Spleen (tissue), 11 donors: ENCODE measurements around the gene ST8SIA2. TPM values are rescaled to one million over a fixed set of nuclear protein-coding genes. Genes with fewer than 3 reads are reported as not detected.

Experiments
- DNase-seq: peaks from one replicate; pipeline ENCODE4 v3.0.0-alpha.2; 2020
- H3K27ac ChIP-seq, 8 donors: fragments of 200-600 bp; sonication (generic) in 7 of 8; 1 replicate in 4 of 8; 2 replicates in 4 of 8; pipeline versions ENCODE4 v1.5.0 to v1.8.0; 2016 to 2021; ENCODE audit warnings: inconsistent platforms in 4 of 8, mild to moderate bottlenecking in 4 of 8, moderate library complexity in 1 of 8
- H3K27me3 ChIP-seq, 7 donors: fragments of 200-600 bp; sonication (generic) in 6 of 7; replicated peaks in 1 of 7; 1 replicate in 4 of 7; 2 replicates in 3 of 7; pipeline versions ENCODE4 v1.5.0 to v1.8.0; 2016 to 2021; ENCODE audit warnings: inconsistent platforms in 3 of 7, mild to moderate bottlenecking in 1 of 7
- H3K36me3 ChIP-seq, 6 donors: fragments of 200-600 bp; sonication (generic) in 5 of 6; 1 replicate in 4 of 6; 2 replicates in 2 of 6; pipeline versions ENCODE4 v1.5.0 to v1.8.0; 2016 to 2021; ENCODE audit warnings: inconsistent platforms in 2 of 6
- H3K4me1 ChIP-seq, 6 donors: fragments of 200-600 bp; sonication (generic) in 5 of 6; 1 replicate in 3 of 6; 2 replicates in 3 of 6; pipeline versions ENCODE4 v1.5.0 to v1.8.0; 2016 to 2021; ENCODE audit warnings: inconsistent platforms in 3 of 6
- H3K4me3 ChIP-seq, 8 donors: fragments of 200-600 bp; sonication (generic) in 7 of 8; 1 replicate in 4 of 8; 2 replicates in 4 of 8; pipeline versions ENCODE4 v1.5.0 to v1.8.0; 2016 to 2021; ENCODE audit warnings: inconsistent platforms in 4 of 8, mild to moderate bottlenecking in 4 of 8, moderate library complexity in 2 of 8
- H3K9me3 ChIP-seq, 8 donors: fragments of 200-600 bp; sonication (generic) in 7 of 8; 1 replicate in 4 of 8; 2 replicates in 4 of 8; pipeline versions ENCODE4 v1.5.0 to v1.8.0; 2016 to 2021; ENCODE audit warnings: inconsistent platforms in 4 of 8
- POLR2A ChIP-seq, 3 donors: fragments of 450-650 bp; IDR thresholded peaks; one replicate each; pipeline ENCODE4 v1.5.1; 2017; ENCODE audit warnings: antibody characterized with exemption in 3 of 3, mild to moderate bottlenecking in 1 of 3
- POLR2AphosphoS5 ChIP-seq, 3 donors: sonication (generic); formaldehyde crosslinking; IDR thresholded peaks; one replicate each; pipeline ENCODE4 v1.5.1; 2017; ENCODE audit warnings: antibody characterized with exemption in 3 of 3
- WGBS, 5 donors: extraction: QIAGEN DNeasy Blood & Tissue Kit in 3 of 5; methylation state at CpG; one replicate each; pipeline versions ENCODE4 v1.1.5 to v1.1.7; 2013 to 2018; 5-methylcytosine and 5-hydroxymethylcytosine counted together
- intact Hi-C: fragments of 100-400 bp; cut with DNase I; formaldehyde crosslinking; loops from one replicate; pipeline ENCODE4 v1.15.0; 2023; ENCODE audit warnings: low total_unique reads
- polyA plus RNA-seq, 3 donors: library from polyadenylated mRNA; stranded (reverse); fragments of 200-250 nt; gene quantifications; one replicate each; pipeline ENCODE4 v1.2.1, GENCODE V29; 2013
- total RNA-seq, 7 donors: library from RNA; depleted of rRNA in 3 of 7; stranded (reverse); fragments of >200 nt in 3 of 7; fragmentation: NEBNext Ultra II Directional in 4 of 7; extraction: Animal tissue kit (Norgen Biotek cat#: 25700) in 4 of 7; gene quantifications; one replicate each; pipeline versions ENCODE4 v1.1.0 to v1.2.1, GENCODE V29; 2016 to 2021
- TF ChIP-seq, protein P1 (sequence below), 11 experiments: fragments of 200-600 bp in 7 of 11; fragments of 450-650 bp in 4 of 11; sonication (generic) in 4 of 11; IDR thresholded peaks in 8 of 11; conservative IDR thresholded peaks in 3 of 11; 1 replicate in 7 of 11; 2 replicates in 4 of 11; pipeline versions ENCODE4 v1.4.0 to v1.8.0; 2016 to 2021; ENCODE audit warnings: antibody characterized with exemption in 11 of 11, inconsistent platforms in 4 of 11, mild to moderate bottlenecking in 1 of 11
- donor health status: healthy with polysubstance abuse.
- donor health status: DM: no; HTN: no; CAD: no; lungs with moderate emphysema.
- donor health status: DM: no; HTN: no; CAD: no.
- donor health status: Bipolar disorder and iron deficiency.
- donor health status: healthy.
- donor health status: DM: no; HTN: no; CAD: no.
- donor health status: DM: yes; HTN: yes; CAD: no.

The ST8SIA2 gene
- total and polyA plus RNA-seq, 10 donors: not detected

DNA sequence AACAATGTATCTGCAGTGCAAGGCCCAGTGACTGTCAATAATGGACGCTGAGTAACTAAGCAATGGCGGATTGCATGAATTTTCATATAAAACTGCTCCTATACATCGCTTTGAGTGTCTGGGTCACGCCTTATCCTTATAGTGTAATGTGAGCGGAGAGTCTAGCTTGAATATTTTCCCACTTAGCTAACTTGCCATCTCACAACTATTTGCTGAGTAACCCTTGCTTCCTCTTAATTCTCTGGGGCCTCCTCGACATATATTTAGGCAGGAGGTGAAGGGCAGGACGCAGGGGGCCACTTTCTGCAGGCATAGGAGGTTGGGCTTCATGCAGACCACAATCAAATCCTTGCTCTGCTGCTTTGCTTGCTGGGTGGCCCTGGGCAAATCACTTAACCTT is 24.0 kb downstream of the ST8SIA2 start:
- Histone ChIP-seq H3K4me1 (no peaks in the 10 kb centered on the region), H3K27me3 (peaks cover 0 to 39% (median 0%) of the 10 kb centered on the region in 7 donors), H3K4me3 (no peak overlapping the region), H3K27ac (no peak overlapping the region), H3K36me3 (no peaks in the 10 kb centered on the region), H3K9me3 (no peaks in the 10 kb centered on the region)
- WGBS, 5 donors: 53 to 78% (median 70%) methylated on average over 7 of the region's 7 CpGs
- TF ChIP-seq POLR2AphosphoS5 (IDR thresholded peaks at IDR 0.05): no peak
- TF ChIP-seq, protein P1, sequence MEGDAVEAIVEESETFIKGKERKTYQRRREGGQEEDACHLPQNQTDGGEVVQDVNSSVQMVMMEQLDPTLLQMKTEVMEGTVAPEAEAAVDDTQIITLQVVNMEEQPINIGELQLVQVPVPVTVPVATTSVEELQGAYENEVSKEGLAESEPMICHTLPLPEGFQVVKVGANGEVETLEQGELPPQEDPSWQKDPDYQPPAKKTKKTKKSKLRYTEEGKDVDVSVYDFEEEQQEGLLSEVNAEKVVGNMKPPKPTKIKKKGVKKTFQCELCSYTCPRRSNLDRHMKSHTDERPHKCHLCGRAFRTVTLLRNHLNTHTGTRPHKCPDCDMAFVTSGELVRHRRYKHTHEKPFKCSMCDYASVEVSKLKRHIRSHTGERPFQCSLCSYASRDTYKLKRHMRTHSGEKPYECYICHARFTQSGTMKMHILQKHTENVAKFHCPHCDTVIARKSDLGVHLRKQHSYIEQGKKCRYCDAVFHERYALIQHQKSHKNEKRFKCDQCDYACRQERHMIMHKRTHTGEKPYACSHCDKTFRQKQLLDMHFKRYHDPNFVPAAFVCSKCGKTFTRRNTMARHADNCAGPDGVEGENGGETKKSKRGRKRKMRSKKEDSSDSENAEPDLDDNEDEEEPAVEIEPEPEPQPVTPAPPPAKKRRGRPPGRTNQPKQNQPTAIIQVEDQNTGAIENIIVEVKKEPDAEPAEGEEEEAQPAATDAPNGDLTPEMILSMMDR (IDR thresholded peaks at IDR 0.05 in 8 of 11, conservative IDR thresholded peaks at IDR 0.05 in 3 of 11): no peak
- no peak for TF ChIP-seq POLR2A (IDR thresholded peaks at IDR 0.05)
- intact Hi-C loops: no loop called here
- DNase-seq: no peak

DNA sequence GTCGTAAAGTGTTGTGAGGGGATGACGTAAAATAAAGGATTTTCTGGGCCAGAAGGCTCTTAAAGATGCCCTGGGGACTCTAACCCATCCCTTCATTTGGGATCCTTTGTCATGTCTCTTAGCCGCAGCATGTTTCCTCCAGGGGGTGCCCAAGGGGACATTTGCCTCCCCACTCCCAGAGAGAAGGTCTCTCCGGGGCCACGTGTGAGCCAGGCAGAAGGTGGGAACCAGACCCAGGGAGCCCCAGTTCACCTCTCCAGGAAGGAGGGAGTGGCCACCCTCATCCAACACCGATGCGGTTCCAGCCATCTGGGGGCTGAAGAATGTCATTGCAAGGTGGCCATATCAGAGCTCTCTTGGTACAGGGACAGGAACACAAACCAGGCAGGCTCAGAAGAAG is 25.2 kb downstream of the ST8SIA2 start:
- H3K27me3 ChIP-seq: peaks cover 0 to 34% (median 0%) of the 10 kb centered on the region in 7 donors
- no peaks in the 10 kb centered on the region for H3K4me1 ChIP-seq
- H3K36me3 ChIP-seq: no peaks in the 10 kb centered on the region
- intact Hi-C loops: no loop called here
- DNase-seq: no peak
- H3K4me3 ChIP-seq: no peak overlapping the region
- 76 to 85% (median 83%) methylated on average over 7 of the region's 7 CpGs for WGBS, 5 donors
- no peak overlapping the region for H3K27ac ChIP-seq
- TF ChIP-seq, protein P1 (IDR thresholded peaks at IDR 0.05 in 8 of 11, conservative IDR thresholded peaks at IDR 0.05 in 3 of 11): no peak
- TF ChIP-seq POLR2A (IDR thresholded peaks at IDR 0.05): no peak
- TF ChIP-seq POLR2AphosphoS5 (IDR thresholded peaks at IDR 0.05): no peak
- no peaks in the 10 kb centered on the region for H3K9me3 ChIP-seq

DNA sequence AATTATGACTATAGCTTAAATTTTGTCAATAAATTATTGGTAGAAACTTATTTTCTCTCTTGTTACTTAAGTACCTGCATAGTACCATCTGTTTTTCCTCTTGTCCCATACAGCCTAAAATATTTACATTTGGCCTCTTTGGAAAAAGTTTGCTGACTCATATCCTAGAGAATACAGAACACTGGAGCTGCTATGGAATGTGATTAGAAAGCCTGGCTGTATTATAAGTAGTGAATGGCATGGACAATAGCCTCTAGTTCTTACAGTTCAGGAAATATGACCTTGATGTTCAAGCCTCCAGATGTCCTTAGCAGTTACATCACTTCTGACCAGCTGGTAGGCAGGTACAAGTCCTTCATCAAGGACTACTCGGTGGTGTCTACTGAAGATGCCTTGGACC is 28.3 kb downstream of the ST8SIA2 start:
- TF ChIP-seq POLR2A (IDR thresholded peaks at IDR 0.05): no peak
- H3K36me3 ChIP-seq: no peaks in the 10 kb centered on the region
- H3K4me1 ChIP-seq: no peaks in the 10 kb centered on the region
- intact Hi-C loops: no loop called here
- 0 to 86% (median 38%) methylated on average over 1 of the region's 1 CpG for WGBS, 5 donors
- H3K27me3 ChIP-seq: peaks cover 0 to 33% (median 0%) of the 10 kb centered on the region in 7 donors
- no peak for DNase-seq
- no peak overlapping the region for H3K4me3 ChIP-seq
- no peaks in the 10 kb centered on the region for H3K9me3 ChIP-seq
- H3K27ac ChIP-seq: no peak overlapping the region

DNA sequence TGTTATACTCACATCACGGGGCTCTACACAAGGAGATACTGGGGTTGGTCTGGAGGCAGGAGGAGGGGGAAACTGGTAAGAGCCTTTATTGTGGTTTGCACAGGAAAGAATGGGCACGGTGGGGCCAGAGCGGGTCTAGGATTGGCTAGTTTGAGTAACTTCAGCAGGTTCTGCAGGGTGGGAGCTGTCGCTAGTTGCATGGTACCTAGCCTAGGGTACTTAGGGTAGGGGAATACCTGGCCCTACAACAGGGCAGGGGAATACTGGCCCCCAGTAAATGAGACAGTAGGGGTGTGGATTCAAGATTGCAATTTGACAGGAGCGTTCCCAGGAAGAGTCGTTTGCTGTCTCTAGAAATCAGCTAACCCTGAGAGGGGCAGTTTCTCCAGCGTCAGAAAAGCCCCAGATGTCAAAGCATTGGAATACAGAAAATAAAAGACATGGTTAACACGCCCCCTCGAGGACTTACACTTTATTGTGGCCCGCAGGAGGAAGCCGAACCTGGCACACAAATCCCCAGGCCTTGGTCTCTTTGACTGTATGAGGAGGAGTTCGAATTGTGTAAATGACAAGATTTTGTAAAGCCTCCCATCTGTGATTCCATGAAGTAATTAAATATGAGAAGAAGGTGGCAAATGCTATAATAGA is 32.0 kb downstream of the ST8SIA2 start:
- H3K27ac ChIP-seq: no peak overlapping the region

More for the DNA sequence above, 32.0 kb downstream of the ST8SIA2 start:
- WGBS, 5 donors: 52 to 58% (median 55%) methylated on average over 12 of the region's 12 CpGs
- no peak overlapping the region for H3K4me3 ChIP-seq
- H3K36me3 ChIP-seq: no peaks in the 10 kb centered on the region
- peaks cover 0 to 30% (median 0%) of the 10 kb centered on the region in 7 donors for H3K27me3 ChIP-seq
- no peak for TF ChIP-seq POLR2AphosphoS5 (IDR thresholded peaks at IDR 0.05)
- TF ChIP-seq, protein P1 (IDR thresholded peaks at IDR 0.05 in 8 of 11, conservative IDR thresholded peaks at IDR 0.05 in 3 of 11): no peak
- TF ChIP-seq POLR2A (IDR thresholded peaks at IDR 0.05): no peak
- intact Hi-C loops: no loop called here
- H3K9me3 ChIP-seq: no peaks in the 10 kb centered on the region
- DNase-seq: no peak
- H3K4me1 ChIP-seq: no peaks in the 10 kb centered on the region
